SK-N-SH treated with all-trans-retinoic acid at 6 μM for 48 hours (cell line): ENCODE measurements around the gene IQSEC1.

ENCODE experiments used
- ATAC-seq: fragments of 200-7000 bp; cut with Tn5 transposase; 3 replicates; pipeline ENCODE4 v1.9.1; 2020; ENCODE audit warnings: mild to moderate bottlenecking, moderate library complexity
- ARNTL ChIP-seq: fragments of 450-650 bp; formaldehyde crosslinking; IDR thresholded peaks from 2 replicates; pipeline ENCODE4 v1.5.0; 2020; ENCODE audit warnings: low read depth, mild to moderate bottlenecking, moderate library complexity, borderline replicate concordance
- CSDC2 ChIP-seq: fragments of 250-450 bp; sonication (Bioruptor Pico); IDR thresholded peaks from 2 replicates; pipeline ENCODE4 v1.5.0; 2020; ENCODE audit warnings: mild to moderate bottlenecking, moderate library complexity
- CSRNP3 ChIP-seq: fragments of 250-450 bp; sonication (Bioruptor Pico); IDR thresholded peaks from 2 replicates; pipeline ENCODE4 v1.5.1; 2021; ENCODE audit warnings: mild to moderate bottlenecking, moderate library complexity
- ESRRG ChIP-seq: fragments of 250-450 bp; sonication (Bioruptor Pico); IDR thresholded peaks from 2 replicates; pipeline ENCODE4 v1.6.1; 2021; ENCODE audit warnings: mild to moderate bottlenecking
- ISL1 ChIP-seq: fragments of 250-450 bp; sonication (Bioruptor Pico); IDR thresholded peaks from 2 replicates; pipeline ENCODE4 v2.1.2; 2022; ENCODE audit warnings: mild to moderate bottlenecking, moderate library complexity
- SNAI2 ChIP-seq: fragments of 250-450 bp; sonication (Bioruptor Pico); IDR thresholded peaks from 2 replicates; pipeline ENCODE4 v1.5.0; 2020; ENCODE audit warnings: mild to moderate bottlenecking, moderate library complexity
- TCF4 ChIP-seq: fragments of 250-450 bp; sonication (Bioruptor Pico); IDR thresholded peaks from 2 replicates; pipeline ENCODE4 v1.8.0; 2021; ENCODE audit warnings: mild to moderate bottlenecking, moderate library complexity, borderline replicate concordance
- TSHZ2 ChIP-seq: fragments of 250-450 bp; sonication (Bioruptor Pico); IDR thresholded peaks from 2 replicates; pipeline ENCODE4 v1.5.0; 2020; ENCODE audit warnings: mild to moderate bottlenecking, moderate library complexity
- ZC3H10 ChIP-seq: fragments of 250-450 bp; sonication (Bioruptor Pico); IDR thresholded peaks from 2 replicates; pipeline ENCODE4 v1.5.1; 2021; ENCODE audit warnings: mild to moderate bottlenecking, moderate library complexity
- ZNF565 ChIP-seq: fragments of 450-650 bp; formaldehyde crosslinking; conservative IDR thresholded peaks from 2 replicates; pipeline ENCODE4 v1.5.0; 2020; ENCODE audit warnings: low read depth, mild to moderate bottlenecking, moderate library complexity
- TF ChIP-seq, protein P1 (sequence below): fragments of 250-450 bp; sonication (Bioruptor Pico); IDR thresholded peaks from 2 replicates; pipeline ENCODE4 v1.8.0; 2021; ENCODE audit warnings: low read depth, mild to moderate bottlenecking, moderate library complexity, borderline replicate concordance

The IQSEC1 gene

GRCh38 chr3:13022348-13023234 is 50.6 kb downstream of the IQSEC1 start:
- peak; percentile 89 for ATAC-seq
- TF ChIP-seq ZNF565 (CRISPR knock-in tag) (no peak), ESRRG (no peak), CSRNP3 (CRISPR knock-in tag) (no peak), ISL1 (CRISPR knock-in tag) (no peak), SNAI2 (0 out of 2 replicates have a peak, but pooled peaks have one; percentile 7), TSHZ2 (CRISPR knock-in tag) (no peak)

- TF ChIP-seq ISL1 (CRISPR knock-in tag) (no peak), CSDC2 (CRISPR knock-in tag) (no peak), ZC3H10 (no peak)
- ATAC-seq: peak; percentile 6
Observed at GRCh38 chr3:13021141-13022114, 51.8 kb downstream of the IQSEC1 start.

DNA sequence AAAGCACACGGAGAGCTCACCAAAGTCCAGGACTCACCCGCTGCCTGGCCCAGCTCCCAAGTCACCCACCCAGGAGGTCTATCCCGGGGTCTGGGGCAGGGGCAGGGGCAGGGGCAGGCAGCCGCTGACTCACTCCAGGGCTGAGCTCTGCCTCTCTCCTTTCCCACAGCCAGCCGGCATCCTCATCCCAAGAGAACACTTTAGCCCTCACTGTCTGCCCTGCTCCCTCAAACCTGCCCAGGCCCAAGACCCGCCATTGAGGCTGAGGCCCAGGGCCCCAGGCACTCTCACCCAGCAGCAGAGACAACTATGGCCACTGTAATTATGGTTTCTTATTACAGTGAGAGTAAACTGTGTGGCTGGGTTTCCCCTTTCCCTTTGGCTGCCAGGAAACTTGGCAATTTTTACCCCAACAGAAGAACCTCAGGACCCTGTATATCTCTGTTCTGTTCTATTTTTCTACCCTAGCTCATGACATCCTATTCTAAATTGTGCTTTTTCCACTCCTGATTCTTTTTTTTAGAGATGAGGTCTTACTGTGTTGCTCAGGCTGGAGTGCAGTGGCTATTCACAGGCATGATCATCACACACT is 53.0 kb downstream of the IQSEC1 start:
- no peak for ATAC-seq
- no peak for TF ChIP-seq ARNTL (CRISPR knock-in tag)

- TF ChIP-seq SNAI2 (no peak), TCF4 (CRISPR knock-in tag) (0 out of 2 replicates have a peak, but pooled peaks have one; percentile 27), TSHZ2 (CRISPR knock-in tag) (no peak), ZC3H10 (no peak)
- TF ChIP-seq, protein P1, sequence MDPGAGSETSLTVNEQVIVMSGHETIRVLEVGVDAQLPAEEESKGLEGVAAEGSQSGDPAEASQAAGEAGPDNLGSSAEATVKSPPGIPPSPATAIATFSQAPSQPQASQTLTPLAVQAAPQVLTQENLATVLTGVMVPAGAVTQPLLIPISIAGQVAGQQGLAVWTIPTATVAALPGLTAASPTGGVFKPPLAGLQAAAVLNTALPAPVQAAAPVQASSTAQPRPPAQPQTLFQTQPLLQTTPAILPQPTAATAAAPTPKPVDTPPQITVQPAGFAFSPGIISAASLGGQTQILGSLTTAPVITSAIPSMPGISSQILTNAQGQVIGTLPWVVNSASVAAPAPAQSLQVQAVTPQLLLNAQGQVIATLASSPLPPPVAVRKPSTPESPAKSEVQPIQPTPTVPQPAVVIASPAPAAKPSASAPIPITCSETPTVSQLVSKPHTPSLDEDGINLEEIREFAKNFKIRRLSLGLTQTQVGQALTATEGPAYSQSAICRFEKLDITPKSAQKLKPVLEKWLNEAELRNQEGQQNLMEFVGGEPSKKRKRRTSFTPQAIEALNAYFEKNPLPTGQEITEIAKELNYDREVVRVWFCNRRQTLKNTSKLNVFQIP (CRISPR knock-in tag): no peak
- no peak for ATAC-seq
Observed at GRCh38 chr3:13019243-13020095, 53.8 kb downstream of the IQSEC1 start.
